ENCODE results near the gene NR6A1.

NR6A1 gene

GRCh38 chr9:124720429-124721108, 50.5 kb downstream of the NR6A1 start:
- H3K4me1 ChIP-seq (ENCODE audit: control insufficient read depth, insufficient read depth, low read length) = no peaks in the 10 kb centered on the region
- H3K4me3 ChIP-seq (ENCODE audit: low read length) = no peak overlapping the region
- no peaks in the 10 kb centered on the region for H3K27me3 ChIP-seq (ENCODE audit: control insufficient read depth, insufficient read depth, low read length)
- no peak overlapping the region for H3K27ac ChIP-seq (ENCODE audit: low read depth, low read length)
- H3K36me3 ChIP-seq (ENCODE audit: control insufficient read depth, insufficient read depth, low read length) = no peaks in the 10 kb centered on the region
- no peak overlapping the region for H3K9ac ChIP-seq (ENCODE audit: low read length)

GRCh38 chr9:124718928-124719327, 52.2 kb downstream of the NR6A1 start:
- Histone ChIP-seq H3K4me1 (ENCODE audit: control insufficient read depth, insufficient read depth, low read length) (no peaks in the 10 kb centered on the region), H3K9ac (ENCODE audit: low read length) (no peak overlapping the region), H3K36me3 (ENCODE audit: control insufficient read depth, insufficient read depth, low read length) (no peaks in the 10 kb centered on the region), H3K4me3 (ENCODE audit: low read length) (no peak overlapping the region), H3K27ac (ENCODE audit: low read depth, low read length) (no peak overlapping the region), H3K27me3 (ENCODE audit: control insufficient read depth, insufficient read depth, low read length) (no peaks in the 10 kb centered on the region)

- H3K4me3 ChIP-seq (ENCODE audit: low read length) = no peak overlapping the region
- no peaks in the 10 kb centered on the region for H3K36me3 ChIP-seq (ENCODE audit: control insufficient read depth, insufficient read depth, low read length)
- no peaks in the 10 kb centered on the region for H3K4me1 ChIP-seq (ENCODE audit: control insufficient read depth, insufficient read depth, low read length)
- H3K9ac ChIP-seq (ENCODE audit: low read length) = no peak overlapping the region
- no peaks in the 10 kb centered on the region for H3K27me3 ChIP-seq (ENCODE audit: control insufficient read depth, insufficient read depth, low read length)
- no peak overlapping the region for H3K27ac ChIP-seq (ENCODE audit: low read depth, low read length)
These were observed 53.5 kb downstream of the NR6A1 start for GRCh38 chr9:124717597-124717996.

GRCh38 chr9:124716808-124717207, 54.3 kb downstream of the NR6A1 start:
- Histone ChIP-seq H3K4me1 (ENCODE audit: control insufficient read depth, insufficient read depth, low read length) (no peaks in the 10 kb centered on the region), H3K27me3 (ENCODE audit: control insufficient read depth, insufficient read depth, low read length) (no peaks in the 10 kb centered on the region), H3K9ac (ENCODE audit: low read length) (no peak overlapping the region), H3K27ac (ENCODE audit: low read depth, low read length) (no peak overlapping the region), H3K36me3 (ENCODE audit: control insufficient read depth, insufficient read depth, low read length) (no peaks in the 10 kb centered on the region), H3K4me3 (ENCODE audit: low read length) (no peak overlapping the region)

- Histone ChIP-seq H3K27me3 (ENCODE audit: control insufficient read depth, insufficient read depth, low read length) (no peaks in the 10 kb centered on the region), H3K36me3 (ENCODE audit: control insufficient read depth, insufficient read depth, low read length) (no peaks in the 10 kb centered on the region), H3K4me3 (ENCODE audit: low read length) (no peak overlapping the region), H3K4me1 (ENCODE audit: control insufficient read depth, insufficient read depth, low read length) (no peaks in the 10 kb centered on the region), H3K9ac (ENCODE audit: low read length) (no peak overlapping the region), H3K27ac (ENCODE audit: low read depth, low read length) (no peak overlapping the region)
These were observed 60.3 kb downstream of the NR6A1 start for GRCh38 chr9:124710766-124711165.

GRCh38 chr9:124709292-124709690, 61.8 kb downstream of the NR6A1 start:
- Histone ChIP-seq H3K4me3 (ENCODE audit: low read length) (no peak overlapping the region), H3K9ac (ENCODE audit: low read length) (no peak overlapping the region), H3K27me3 (ENCODE audit: control insufficient read depth, insufficient read depth, low read length) (no peaks in the 10 kb centered on the region), H3K4me1 (ENCODE audit: control insufficient read depth, insufficient read depth, low read length) (no peaks in the 10 kb centered on the region), H3K36me3 (ENCODE audit: control insufficient read depth, insufficient read depth, low read length) (no peaks in the 10 kb centered on the region), H3K27ac (ENCODE audit: low read depth, low read length) (no peak overlapping the region)

GRCh38 chr9:124708633-124709291, 62.3 kb downstream of the NR6A1 start:
- H3K9ac ChIP-seq (ENCODE audit: low read length) = no peak overlapping the region
- H3K4me3 ChIP-seq (ENCODE audit: low read length) = no peak overlapping the region
- no peak overlapping the region for H3K27ac ChIP-seq (ENCODE audit: low read depth, low read length)
- H3K4me1 ChIP-seq (ENCODE audit: control insufficient read depth, insufficient read depth, low read length) = no peaks in the 10 kb centered on the region
- no peaks in the 10 kb centered on the region for H3K27me3 ChIP-seq (ENCODE audit: control insufficient read depth, insufficient read depth, low read length)
- H3K36me3 ChIP-seq (ENCODE audit: control insufficient read depth, insufficient read depth, low read length) = no peaks in the 10 kb centered on the region

GRCh38 chr9:124708074-124708473, 63.0 kb downstream of the NR6A1 start:
- Histone ChIP-seq H3K36me3 (ENCODE audit: control insufficient read depth, insufficient read depth, low read length) (no peaks in the 10 kb centered on the region), H3K27me3 (ENCODE audit: control insufficient read depth, insufficient read depth, low read length) (no peaks in the 10 kb centered on the region), H3K4me3 (ENCODE audit: low read length) (no peak overlapping the region), H3K9ac (ENCODE audit: low read length) (no peak overlapping the region), H3K4me1 (ENCODE audit: control insufficient read depth, insufficient read depth, low read length) (no peaks in the 10 kb centered on the region), H3K27ac (ENCODE audit: low read depth, low read length) (no peak overlapping the region)

GRCh38 chr9:124707666-124708065, 63.4 kb downstream of the NR6A1 start:
- Histone ChIP-seq H3K9ac (ENCODE audit: low read length) (no peak overlapping the region), H3K27ac (ENCODE audit: low read depth, low read length) (no peak overlapping the region), H3K36me3 (ENCODE audit: control insufficient read depth, insufficient read depth, low read length) (no peaks in the 10 kb centered on the region), H3K4me1 (ENCODE audit: control insufficient read depth, insufficient read depth, low read length) (no peaks in the 10 kb centered on the region), H3K4me3 (ENCODE audit: low read length) (no peak overlapping the region), H3K27me3 (ENCODE audit: control insufficient read depth, insufficient read depth, low read length) (no peaks in the 10 kb centered on the region)

GRCh38 chr9:124706685-124707084, 64.4 kb downstream of the NR6A1 start:
- no peak overlapping the region for H3K9ac ChIP-seq (ENCODE audit: low read length)
- H3K27me3 ChIP-seq (ENCODE audit: control insufficient read depth, insufficient read depth, low read length) = no peaks in the 10 kb centered on the region
- no peaks in the 10 kb centered on the region for H3K4me1 ChIP-seq (ENCODE audit: control insufficient read depth, insufficient read depth, low read length)
- H3K36me3 ChIP-seq (ENCODE audit: control insufficient read depth, insufficient read depth, low read length) = no peaks in the 10 kb centered on the region
- no peak overlapping the region for H3K27ac ChIP-seq (ENCODE audit: low read depth, low read length)
- no peak overlapping the region for H3K4me3 ChIP-seq (ENCODE audit: low read length)

GRCh38 chr9:124699575-124699974, 71.5 kb downstream of the NR6A1 start:
- H3K4me1 ChIP-seq (ENCODE audit: control insufficient read depth, insufficient read depth, low read length) = peaks cover 3% of the 10 kb centered on the region
- no peaks in the 10 kb centered on the region for H3K27me3 ChIP-seq (ENCODE audit: control insufficient read depth, insufficient read depth, low read length)
- H3K9ac ChIP-seq (ENCODE audit: low read length) = no peak overlapping the region
- no peaks in the 10 kb centered on the region for H3K36me3 ChIP-seq (ENCODE audit: control insufficient read depth, insufficient read depth, low read length)
- no peak overlapping the region for H3K27ac ChIP-seq (ENCODE audit: low read depth, low read length)
- no peak overlapping the region for H3K4me3 ChIP-seq (ENCODE audit: low read length)

- Histone ChIP-seq H3K27me3 (ENCODE audit: control insufficient read depth, insufficient read depth, low read length) (no peaks in the 10 kb centered on the region), H3K9ac (ENCODE audit: low read length) (no peak overlapping the region), H3K4me3 (ENCODE audit: low read length) (no peak overlapping the region), H3K27ac (ENCODE audit: low read depth, low read length) (no peak overlapping the region), H3K36me3 (ENCODE audit: control insufficient read depth, insufficient read depth, low read length) (no peaks in the 10 kb centered on the region), H3K4me1 (ENCODE audit: control insufficient read depth, insufficient read depth, low read length) (peaks cover 3% of the 10 kb centered on the region)
These were observed 72.8 kb downstream of the NR6A1 start for GRCh38 chr9:124698265-124698664.

All from rectal smooth muscle tissue (tissue), 1 donor.